GM13977 (cell line): ENCODE results near the gene CAB39L.
A peak's percentile ranks its signal among the peaks of the same experiment; 100 is the strongest.

Experiments used
- DNase-seq: peaks from one replicate; pipeline ENCODE4 v3.0.0; 2012; ENCODE audit warnings: low spot score
- CTCF ChIP-seq: IDR thresholded peaks from 2 replicates; pipeline ENCODE4 v1.5.1; 2012; ENCODE audit warnings: mild to moderate bottlenecking, control low read depth; ENCODE audit not compliant: insufficient read depth; ENCODE audit errors: extremely low read depth, missing control alignments
- in situ Hi-C: fragments of 300-500 bp; cut with MboI; formaldehyde crosslinking; loops from one replicate; pipeline ENCODE4 v1.12.0; 2022; ENCODE audit warnings: low sequenced_read_pairs, low pct_unique_long_range_greater_than_20kb, mixed read lengths, inconsistent platforms; ENCODE audit not compliant: unreplicated experiment

CAB39L gene

GRCh38 chr13:49454388-49455006 is 10.6 kb upstream of the CAB39L start:
- DNase-seq = peak; percentile 59
- in situ Hi-C loops = no loop called here
- no peak for TF ChIP-seq CTCF

- no peak for TF ChIP-seq CTCF
- in situ Hi-C loops = no loop called here
- DNase-seq = no peak
Measured at GRCh38 chr13:49453465-49453864, 9.6 kb upstream of the CAB39L start.

GRCh38 chr13:49452725-49453457 is 9.0 kb upstream of the CAB39L start:
- no peak for DNase-seq
- no peak for TF ChIP-seq CTCF
- in situ Hi-C loops = no loop called here

GRCh38 chr13:49450105-49450819 is 6.4 kb upstream of the CAB39L start:
- no peak for DNase-seq
- TF ChIP-seq CTCF = no peak
- in situ Hi-C loops = no loop called here

GRCh38 chr13:49448753-49449152 is 4.9 kb upstream of the CAB39L start:
- DNase-seq = no peak
- TF ChIP-seq CTCF = no peak
- in situ Hi-C loops = no loop called here

GRCh38 chr13:49446473-49446872 is 2.6 kb upstream of the CAB39L start:
- DNase-seq = no peak
- in situ Hi-C loops = no loop called here
- TF ChIP-seq CTCF = no peak
